ENCODE data around the gene TPD52L1. TPM values are rescaled to one million over a fixed set of nuclear protein-coding genes. Genes with fewer than 3 reads are reported as not detected.

The TPD52L1 gene
- polyA plus RNA-seq, 3 donors: 95.6 to 114 (median 109) TPM

GRCh38 chr6:125173341-125174095 lies 19.9 kb downstream of the TPD52L1 start:
- DNase-seq (ENCODE audit: low read depth in 3 of 3, low spot score in 2 of 3): no peak

GRCh38 chr6:125174626-125175025 lies 21.1 kb downstream of the TPD52L1 start:
- no peak for DNase-seq (ENCODE audit: low read depth in 3 of 3, low spot score in 2 of 3)

GRCh38 chr6:125175466-125176048 lies 22.0 kb downstream of the TPD52L1 start:
- no peak for DNase-seq (ENCODE audit: low read depth in 3 of 3, low spot score in 2 of 3)

GRCh38 chr6:125182237-125183008 lies 28.9 kb downstream of the TPD52L1 start:
- DNase-seq (ENCODE audit: low read depth in 3 of 3, low spot score in 2 of 3): no peak

GRCh38 chr6:125183391-125183790 lies 29.8 kb downstream of the TPD52L1 start:
- no peak for DNase-seq (ENCODE audit: low read depth in 3 of 3, low spot score in 2 of 3)

GRCh38 chr6:125188037-125188436 lies 34.5 kb downstream of the TPD52L1 start:
- DNase-seq (ENCODE audit: low read depth in 3 of 3, low spot score in 2 of 3): no peak

- no peak for DNase-seq (ENCODE audit: low read depth in 3 of 3, low spot score in 2 of 3)
Observed at GRCh38 chr6:125188594-125189203, 35.1 kb downstream of the TPD52L1 start.

GRCh38 chr6:125189494-125189893 lies 35.9 kb downstream of the TPD52L1 start:
- no peak for DNase-seq (ENCODE audit: low read depth in 3 of 3, low spot score in 2 of 3)

- no peak for DNase-seq (ENCODE audit: low read depth in 3 of 3, low spot score in 2 of 3)
Observed at GRCh38 chr6:125190667-125191066, 37.1 kb downstream of the TPD52L1 start.

- DNase-seq (ENCODE audit: low read depth in 3 of 3, low spot score in 2 of 3): no peak
Observed at GRCh38 chr6:125191916-125192609, 38.5 kb downstream of the TPD52L1 start.

- DNase-seq (ENCODE audit: low read depth in 3 of 3, low spot score in 2 of 3): no peak
Observed at GRCh38 chr6:125192610-125192930, 39.0 kb downstream of the TPD52L1 start.

- no peak for DNase-seq (ENCODE audit: low read depth in 3 of 3, low spot score in 2 of 3)
Observed at GRCh38 chr6:125193208-125193607, 39.6 kb downstream of the TPD52L1 start.

GRCh38 chr6:125194941-125195340 lies 41.4 kb downstream of the TPD52L1 start:
- no peak for DNase-seq (ENCODE audit: low read depth in 3 of 3, low spot score in 2 of 3)

- DNase-seq (ENCODE audit: low read depth in 3 of 3, low spot score in 2 of 3): no peak
Observed at GRCh38 chr6:125195526-125195925, 42.0 kb downstream of the TPD52L1 start.

GRCh38 chr6:125196613-125197012 lies 43.0 kb downstream of the TPD52L1 start:
- no peak for DNase-seq (ENCODE audit: low read depth in 3 of 3, low spot score in 2 of 3)

GRCh38 chr6:125197795-125198269 lies 44.3 kb downstream of the TPD52L1 start:
- DNase-seq (ENCODE audit: low read depth in 3 of 3, low spot score in 2 of 3): no peak

- no peak for DNase-seq (ENCODE audit: low read depth in 3 of 3, low spot score in 2 of 3)
Observed at GRCh38 chr6:125198398-125198937, 44.9 kb downstream of the TPD52L1 start.

GRCh38 chr6:125200941-125201340 lies 47.4 kb downstream of the TPD52L1 start:
- DNase-seq (ENCODE audit: low read depth in 3 of 3, low spot score in 2 of 3): no peak

- no peak for DNase-seq (ENCODE audit: low read depth in 3 of 3, low spot score in 2 of 3)
Observed at GRCh38 chr6:125201961-125202729, 48.6 kb downstream of the TPD52L1 start.

- no peak for DNase-seq (ENCODE audit: low read depth in 3 of 3, low spot score in 2 of 3)
Observed at GRCh38 chr6:125203395-125203794, 49.8 kb downstream of the TPD52L1 start.
